HCT116 (cell line): Measurements from ENCODE around the gene ATXN2. TPM values are rescaled to one million over a fixed set of nuclear protein-coding genes. Genes with fewer than 3 reads are reported as not detected.
"Not testable (repeated sequence)": the region's sequence is repeated elsewhere in the genome, so short reads cannot be mapped to it uniquely, and the experiment has no call there.

Experiments used
- ATAC-seq: fragments of 200-7000 bp; cut with Tn5 transposase; 2 replicates; pipeline ENCODE4 v1.9.1; 2020; ENCODE audit warnings: mild to moderate bottlenecking, moderate library complexity
- BruUV-seq: library from RNA; stranded (reverse); fragments of 400-500 nt; replicated peaks from 2 replicates; lab custom pipeline; 2021; lab: Mats Ljungman, UMichigan
- CTCF ChIA-PET: fragments of 300-600 bp; sonication (Branson Sonifier 250); formaldehyde crosslinking; loops from one replicate; lab custom pipeline; 2021; ENCODE audit warnings: antibody characterized with exemption; lab: Charles Lee
- POLR2A ChIA-PET: fragments of 300-600, 350-600 bp; sonication (Branson Sonifier 250); formaldehyde crosslinking; loops from one replicate; lab custom pipeline; 2021; ENCODE audit warnings: antibody characterized with exemption; lab: Charles Lee
- RAD21 ChIA-PET, 2 experiments: fragments of 300-600 bp; sonication (Branson Sonifier 250); formaldehyde crosslinking; loops; one replicate each; lab custom pipeline; 2023; ENCODE audit warnings: low total read pairs in 2 of 2; ENCODE audit not compliant: uncharacterized antibody in 2 of 2, unreplicated experiment in 2 of 2, low non-redundant PET in 1 of 2; lab: Charles Lee
- DNase-seq: peaks from one replicate; pipeline ENCODE4 v3.0.0-alpha.2; 2010; ENCODE audit warnings: low read depth, low spot score
- H2AFZ ChIP-seq: fragments of 200-600 bp; shearing (Covaris generic), sonication (generic); 2 replicates; pipeline ENCODE4 v1.6.1; 2017; ENCODE audit warnings: low read depth, mixed run types, mixed read lengths, antibody characterized with exemption, low read length; ENCODE audit not compliant: poor library complexity, severe bottlenecking
- H3K27ac ChIP-seq: 2 replicates; pipeline ENCODE4 v1.5.1; 2012; ENCODE audit warnings: low read depth, low read length
- H3K27me3 ChIP-seq: fragments of 200-600 bp; sonication (generic); 2 replicates; pipeline ENCODE4 v1.6.1; 2016; ENCODE audit warnings: mixed run types, low read length, mixed read lengths; ENCODE audit not compliant: insufficient read depth
- H3K36me3 ChIP-seq, 2 experiments: fragments of 200-500 bp in 1 of 2; fragments of 200-600 bp in 1 of 2; sonication (Bioruptor generic) in 1 of 2; sonication (generic) in 1 of 2; 2 replicates each; pipeline versions ENCODE4 v1.5.1 to v1.6.1; 2014 to 2016; ENCODE audit warnings: low read length in 2 of 2, inconsistent platforms in 1 of 2, mixed read lengths in 1 of 2, mixed run types in 1 of 2; ENCODE audit not compliant: insufficient read depth in 2 of 2, control insufficient read depth in 1 of 2
- H3K4me1 ChIP-seq, 2 experiments: fragments of 200-600 bp in 1 of 2; sonication (generic) in 1 of 2; 2 replicates each; pipeline versions ENCODE4 v1.5.1 to v1.6.1; 2012 to 2017; ENCODE audit warnings: low read length in 2 of 2, inconsistent platforms in 1 of 2, mild to moderate bottlenecking in 1 of 2, mixed read lengths in 1 of 2, mixed run types in 1 of 2, moderate library complexity in 1 of 2; ENCODE audit not compliant: insufficient read depth in 2 of 2, control insufficient read depth in 1 of 2
- H3K4me2 ChIP-seq: fragments of 200-600 bp; sonication (generic); 2 replicates; pipeline ENCODE4 v1.6.1; 2017; ENCODE audit warnings: mixed run types, low read length, mixed read lengths
- H3K4me3 ChIP-seq, 2 experiments: fragments of 200-600 bp in 1 of 2; sonication (generic) in 1 of 2; replicated peaks in 1 of 2; 2 replicates each; pipeline ENCODE4 v1.5.1; 2011 to 2016; ENCODE audit warnings: low read length in 2 of 2, control low read depth in 1 of 2, low read depth in 1 of 2, mild to moderate bottlenecking in 1 of 2, mixed read lengths in 1 of 2, mixed run types in 1 of 2
- H3K79me2 ChIP-seq: fragments of 200-600 bp; sonication (generic); 2 replicates; pipeline ENCODE4 v1.6.1; 2017; ENCODE audit warnings: mild to moderate bottlenecking, mixed run types, low read length, moderate library complexity, mixed read lengths; ENCODE audit not compliant: insufficient read depth
- H3K9ac ChIP-seq: fragments of 200-600 bp; sonication (generic); 2 replicates; pipeline ENCODE4 v1.6.1; 2016; ENCODE audit warnings: low read length, mixed read lengths
- H3K9me2 ChIP-seq: fragments of 200-600 bp; sonication (generic), shearing (Covaris generic); 2 replicates; pipeline ENCODE4 v1.6.1; 2017; ENCODE audit warnings: mixed run types, mild to moderate bottlenecking, moderate library complexity; ENCODE audit not compliant: insufficient read depth
- H3K9me3 ChIP-seq, 2 experiments: fragments of 200-500 bp in 1 of 2; fragments of 200-600 bp in 1 of 2; sonication (Bioruptor generic) in 1 of 2; sonication (generic) in 1 of 2; 2 replicates each; pipeline ENCODE4 v1.6.1; 2014 to 2017; ENCODE audit warnings: low read length in 2 of 2, mixed read lengths in 2 of 2, inconsistent platforms in 1 of 2, low read depth in 1 of 2, mild to moderate bottlenecking in 1 of 2, mixed run types in 1 of 2, moderate library complexity in 1 of 2; ENCODE audit not compliant: control insufficient read depth in 1 of 2, insufficient read depth in 1 of 2
- H4K20me1 ChIP-seq: fragments of 200-600 bp; sonication (generic), shearing (Covaris generic); 2 replicates; pipeline ENCODE4 v1.6.1; 2017; ENCODE audit warnings: mixed run types, mild to moderate bottlenecking, moderate library complexity; ENCODE audit not compliant: insufficient read depth
- EGR1 ChIP-seq: IDR thresholded peaks from 2 replicates; pipeline ENCODE4 v1.6.1; 2012; ENCODE audit warnings: low read depth
- ZFX ChIP-seq: fragments of 450-650 bp; IDR thresholded peaks from 2 replicates; pipeline ENCODE4 v1.6.1; 2017
- intact Hi-C: fragments of 100-400 bp; cut with micrococcal nuclease; formaldehyde crosslinking; loops from 2 replicates; pipeline ENCODE4 v1.10.0; 2022
- total RNA-seq: library from RNA; stranded (reverse); gene quantifications from one replicate; pipeline ENCODE4 v1.2.1, GENCODE V29; 2021; ENCODE audit not compliant: unreplicated experiment
- TF ChIP-seq, protein P1 (sequence below), 3 experiments: fragments of 200-600 bp in 1 of 3; sonication (generic) in 1 of 3; IDR thresholded peaks in 2 of 3; conservative IDR thresholded peaks in 1 of 3; 2 replicates each; pipeline ENCODE4 v1.5.1; 2012 to 2017; ENCODE audit warnings: low read depth in 2 of 3, low read length in 2 of 3, antibody characterized with exemption in 1 of 3, borderline replicate concordance in 1 of 3, control low read depth in 1 of 3, mild to moderate bottlenecking in 1 of 3, mixed read lengths in 1 of 3, mixed run types in 1 of 3, moderate library complexity in 1 of 3; ENCODE audit not compliant: insufficient read depth in 1 of 3
- TF ChIP-seq, protein P2 (sequence below): IDR thresholded peaks from 2 replicates; pipeline ENCODE4 v1.6.1; 2012

Gene ATXN2
- total RNA-seq, 1 experiment from 2014 or later = 72.7 TPM

DNA sequence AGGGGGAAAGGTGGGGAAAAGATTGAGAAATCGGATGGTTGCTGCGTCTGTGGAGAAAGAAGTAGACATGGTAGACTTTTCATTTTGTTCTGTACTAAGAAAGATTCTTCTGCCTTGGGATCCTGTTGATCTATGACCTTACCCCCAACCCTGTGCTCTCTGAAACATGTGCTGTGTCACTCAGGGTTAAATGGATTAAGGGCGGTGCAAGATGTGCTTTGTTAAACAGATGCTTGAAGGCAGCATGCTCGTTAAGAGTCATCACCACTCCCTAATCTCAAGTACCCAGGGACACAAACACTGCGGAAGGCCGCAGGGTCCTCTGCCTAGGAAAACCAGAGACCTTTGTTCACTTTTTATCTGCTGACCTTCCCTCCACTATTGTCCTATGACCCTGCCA is 91.4 kb downstream of the ATXN2 start:
- H3K27me3 ChIP-seq, H2AFZ ChIP-seq, H3K9me2 ChIP-seq, H3K27ac ChIP-seq, intact Hi-C loops, H3K4me3 ChIP-seq, H3K4me2 ChIP-seq, CTCF ChIA-PET, H3K9ac ChIP-seq, ATAC-seq, BruUV-seq, H3K4me1 ChIP-seq, H4K20me1 ChIP-seq, RAD21 ChIA-PET, H3K9me3 ChIP-seq, POLR2A ChIA-PET, DNase-seq, H3K79me2 ChIP-seq: not testable (repeated sequence)
- H3K36me3 ChIP-seq = peaks cover 24 to 33% of the 10 kb centered on the region in 2 experiments

- not testable (repeated sequence) for BruUV-seq, H3K9me3 ChIP-seq
Measured at GRCh38 chr12:111507258-111507657, 91.9 kb downstream of the ATXN2 start.

GRCh38 chr12:111506260-111506659 is 92.9 kb downstream of the ATXN2 start:
- Histone ChIP-seq H3K4me2 (no peak overlapping the region), H3K36me3 (peaks cover 20 to 29% of the 10 kb centered on the region in 2 experiments), H3K27me3 (no peaks in the 10 kb centered on the region), H3K4me1 (no peaks in the 10 kb centered on the region), H2AFZ (no peak overlapping the region), H3K9ac (no peak overlapping the region), H3K9me2 (no peaks in the 10 kb centered on the region), H3K9me3 (no peaks in the 10 kb centered on the region), H3K79me2 (no peaks in the 10 kb centered on the region), H3K27ac (no peak overlapping the region), H3K4me3 (no peak overlapping the region), H4K20me1 (no peaks in the 10 kb centered on the region; the same call in 1 of the 2 replicates)
- POLR2A ChIA-PET = no interaction called here
- no TSS peak for BruUV-seq
- no peak for ATAC-seq
- intact Hi-C loops = no loop called here
- RAD21 ChIA-PET = no interaction called here
- CTCF ChIA-PET = no interaction called here
- TF ChIP-seq, protein P1, sequence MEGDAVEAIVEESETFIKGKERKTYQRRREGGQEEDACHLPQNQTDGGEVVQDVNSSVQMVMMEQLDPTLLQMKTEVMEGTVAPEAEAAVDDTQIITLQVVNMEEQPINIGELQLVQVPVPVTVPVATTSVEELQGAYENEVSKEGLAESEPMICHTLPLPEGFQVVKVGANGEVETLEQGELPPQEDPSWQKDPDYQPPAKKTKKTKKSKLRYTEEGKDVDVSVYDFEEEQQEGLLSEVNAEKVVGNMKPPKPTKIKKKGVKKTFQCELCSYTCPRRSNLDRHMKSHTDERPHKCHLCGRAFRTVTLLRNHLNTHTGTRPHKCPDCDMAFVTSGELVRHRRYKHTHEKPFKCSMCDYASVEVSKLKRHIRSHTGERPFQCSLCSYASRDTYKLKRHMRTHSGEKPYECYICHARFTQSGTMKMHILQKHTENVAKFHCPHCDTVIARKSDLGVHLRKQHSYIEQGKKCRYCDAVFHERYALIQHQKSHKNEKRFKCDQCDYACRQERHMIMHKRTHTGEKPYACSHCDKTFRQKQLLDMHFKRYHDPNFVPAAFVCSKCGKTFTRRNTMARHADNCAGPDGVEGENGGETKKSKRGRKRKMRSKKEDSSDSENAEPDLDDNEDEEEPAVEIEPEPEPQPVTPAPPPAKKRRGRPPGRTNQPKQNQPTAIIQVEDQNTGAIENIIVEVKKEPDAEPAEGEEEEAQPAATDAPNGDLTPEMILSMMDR (IDR thresholded peaks at IDR 0.05 in 2 of 3, conservative IDR thresholded peaks at IDR 0.05 in 1 of 3; ENCODE audit: borderline replicate concordance in 1 of 3, insufficient read depth in 1 of 3, low read depth in 2 of 3, low read length in 2 of 3) = no peak
- TF ChIP-seq, protein P2, sequence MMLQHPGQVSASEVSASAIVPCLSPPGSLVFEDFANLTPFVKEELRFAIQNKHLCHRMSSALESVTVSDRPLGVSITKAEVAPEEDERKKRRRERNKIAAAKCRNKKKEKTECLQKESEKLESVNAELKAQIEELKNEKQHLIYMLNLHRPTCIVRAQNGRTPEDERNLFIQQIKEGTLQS = no peak
- no peak for TF ChIP-seq EGR1
- TF ChIP-seq ZFX = no peak
- no peak for DNase-seq

More at GRCh38 chr12:111507258-111507657, 91.9 kb downstream of the ATXN2 start:
- H3K9ac ChIP-seq, CTCF ChIA-PET, ATAC-seq, POLR2A ChIA-PET, H4K20me1 ChIP-seq, H3K79me2 ChIP-seq, RAD21 ChIA-PET, H3K4me3 ChIP-seq, H3K4me2 ChIP-seq, H3K27me3 ChIP-seq, H3K27ac ChIP-seq, DNase-seq, H3K9me2 ChIP-seq, H3K4me1 ChIP-seq, H2AFZ ChIP-seq, intact Hi-C loops: not testable (repeated sequence)
- peaks cover 24 to 32% of the 10 kb centered on the region in 2 experiments for H3K36me3 ChIP-seq
